Mesothelial cell of epicardium (in vitro differentiated cells): ENCODE data around the gene THEMIS. TPM values are rescaled to one million over a fixed set of nuclear protein-coding genes. Genes with fewer than 3 reads are reported as not detected.
"Not testable (repeated sequence)": the region's sequence is repeated elsewhere in the genome, so short reads cannot be mapped to it uniquely, and the experiment has no call there.

ENCODE experiments used
- DNase-seq, 2 experiments: peaks; one replicate each; pipeline ENCODE4 v3.0.0; 2021; ENCODE audit warnings: low spot score in 2 of 2; ENCODE audit not compliant: unreplicated experiment in 2 of 2
- H3K27ac Mint-ChIP-seq: 2 replicates; pipeline ENCODE4 v1.8.0; 2021; ENCODE audit warnings: mixed read lengths
- H3K27me3 Mint-ChIP-seq: 2 replicates; pipeline ENCODE4 v1.8.0; 2021; ENCODE audit warnings: low read depth, mixed read lengths
- H3K36me3 Mint-ChIP-seq: 2 replicates; pipeline ENCODE4 v1.8.0; 2021; ENCODE audit warnings: mixed read lengths
- H3K4me1 Mint-ChIP-seq: 2 replicates; pipeline ENCODE4 v1.8.0; 2021; ENCODE audit warnings: mixed read lengths
- H3K4me3 Mint-ChIP-seq: 2 replicates; pipeline ENCODE4 v1.8.0; 2021; ENCODE audit warnings: mild to moderate bottlenecking, moderate library complexity, mixed read lengths
- H3K9me3 Mint-ChIP-seq: 2 replicates; pipeline ENCODE4 v1.8.0; 2021; ENCODE audit warnings: mixed read lengths
- CTCF ChIP-seq: fragments of 200-600 bp; sonication (generic); IDR thresholded peaks from one replicate; pipeline ENCODE4 v1.5.0; 2021; ENCODE audit warnings: antibody characterized with exemption; ENCODE audit not compliant: unreplicated experiment
- total RNA-seq: library from RNA; stranded (reverse); gene quantifications from 3 replicates; pipeline ENCODE4 v1.2.1, GENCODE V29; 2021

THEMIS gene
- total RNA-seq, 1 donor from 2014 or later = not detected

GRCh38 chr6:127791779-127792528, 108.9 kb downstream of the THEMIS start:
- Mint-ChIP-seq H3K36me3 (no peaks in the 10 kb centered on the region), H3K9me3 (no peaks in the 10 kb centered on the region), H3K4me1 (no peaks in the 10 kb centered on the region), H3K4me3 (no peak overlapping the region), H3K27ac (no peak overlapping the region), H3K27me3 (peaks cover 30% of the 10 kb centered on the region)
- TF ChIP-seq CTCF = no peak
- no peak for DNase-seq

GRCh38 chr6:127790571-127790970, 110.3 kb downstream of the THEMIS start:
- Mint-ChIP-seq H3K4me3 (no peak overlapping the region), H3K9me3 (no peaks in the 10 kb centered on the region), H3K27ac (no peak overlapping the region), H3K27me3 (peaks cover 30% of the 10 kb centered on the region), H3K4me1 (no peaks in the 10 kb centered on the region), H3K36me3 (no peaks in the 10 kb centered on the region)
- no peak for DNase-seq
- TF ChIP-seq CTCF = no peak

GRCh38 chr6:127786109-127786508, 114.7 kb downstream of the THEMIS start:
- no peak for TF ChIP-seq CTCF
- no peak for DNase-seq
- Mint-ChIP-seq H3K9me3 (peaks cover 5% of the 10 kb centered on the region), H3K27ac (no peak overlapping the region), H3K4me1 (no peaks in the 10 kb centered on the region), H3K4me3 (no peak overlapping the region), H3K36me3 (no peaks in the 10 kb centered on the region), H3K27me3 (peaks cover 23% of the 10 kb centered on the region)

GRCh38 chr6:127784468-127784867, 116.4 kb downstream of the THEMIS start:
- DNase-seq = no peak
- no peaks in the 10 kb centered on the region for H3K36me3 Mint-ChIP-seq
- TF ChIP-seq CTCF = no peak
- no peak overlapping the region for H3K4me3 Mint-ChIP-seq
- no peak overlapping the region for H3K27ac Mint-ChIP-seq
- peaks cover 5% of the 10 kb centered on the region for H3K9me3 Mint-ChIP-seq
- H3K27me3 Mint-ChIP-seq = peaks cover 16% of the 10 kb centered on the region
- no peaks in the 10 kb centered on the region for H3K4me1 Mint-ChIP-seq

GRCh38 chr6:127781636-127782272, 119.1 kb downstream of the THEMIS start:
- H3K27me3 Mint-ChIP-seq, H3K4me1 Mint-ChIP-seq, DNase-seq, H3K4me3 Mint-ChIP-seq, H3K9me3 Mint-ChIP-seq, H3K27ac Mint-ChIP-seq, H3K36me3 Mint-ChIP-seq: not testable (repeated sequence)

GRCh38 chr6:127776320-127776719, 124.5 kb downstream of the THEMIS start:
- no peak for DNase-seq
- Mint-ChIP-seq H3K27ac (no peak overlapping the region), H3K36me3 (no peaks in the 10 kb centered on the region), H3K4me1 (no peaks in the 10 kb centered on the region), H3K27me3 (peaks cover 1% of the 10 kb centered on the region), H3K4me3 (no peak overlapping the region), H3K9me3 (peaks cover 6% of the 10 kb centered on the region)
- no peak for TF ChIP-seq CTCF
